Measurements from ENCODE around the gene NKX6-2.

The NKX6-2 gene

DNA sequence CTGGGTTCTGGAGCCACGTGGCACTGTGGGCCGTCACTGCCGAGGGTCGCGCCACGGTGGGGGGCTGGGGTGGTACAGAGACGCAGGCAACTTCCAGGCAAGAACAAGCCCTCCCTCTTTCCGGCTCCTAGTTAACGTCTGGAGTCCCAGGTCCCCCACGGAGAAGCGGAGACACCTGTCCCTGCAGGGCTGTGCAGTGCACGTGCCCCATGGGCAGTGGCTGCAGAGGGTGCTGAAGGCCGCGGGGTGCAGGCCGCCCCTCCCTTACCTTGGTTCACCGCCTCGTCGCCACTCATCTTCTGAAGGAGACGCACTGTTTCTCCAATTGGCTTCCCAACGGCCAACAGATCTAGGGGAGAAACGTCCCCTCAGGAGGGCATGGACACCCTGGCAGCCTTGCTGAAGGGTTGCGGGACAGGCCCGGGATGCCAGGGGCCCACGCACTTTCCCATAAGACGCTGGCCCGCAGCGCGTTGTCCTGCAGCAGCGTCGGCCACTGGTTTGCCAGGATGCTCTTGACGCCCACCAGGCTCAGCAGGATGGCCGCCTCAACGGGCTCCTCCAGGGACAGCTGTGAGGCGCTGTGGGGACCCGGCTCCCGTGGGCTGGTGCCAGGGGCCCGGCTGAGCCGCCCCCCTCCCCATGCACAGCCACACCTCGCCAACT, 24.3 kb upstream of the NKX6-2 start:
- H3K4me1 ChIP-seq (ENCODE audit: insufficient read depth, low read length, severe bottlenecking): no peaks in the 10 kb centered on the region
- no peaks in the 10 kb centered on the region for H3K27me3 ChIP-seq (ENCODE audit: insufficient read depth, low read length)
- H3K9me3 ChIP-seq (ENCODE audit: low read length): no peaks in the 10 kb centered on the region
- no peak overlapping the region for H3K9ac ChIP-seq (ENCODE audit: low read length)
- H3K27ac ChIP-seq (ENCODE audit: low read depth, low read length, poor library complexity, severe bottlenecking): no peak overlapping the region
- H3K4me3 ChIP-seq (ENCODE audit: low read depth, low read length, poor library complexity, severe bottlenecking): no peak overlapping the region
- no peaks in the 10 kb centered on the region for H3F3A ChIP-seq (ENCODE audit: insufficient read depth, low read length)
- no peaks in the 10 kb centered on the region for H4K20me1 ChIP-seq (ENCODE audit: insufficient read depth, low read length)
- TF ChIP-seq, protein P1, sequence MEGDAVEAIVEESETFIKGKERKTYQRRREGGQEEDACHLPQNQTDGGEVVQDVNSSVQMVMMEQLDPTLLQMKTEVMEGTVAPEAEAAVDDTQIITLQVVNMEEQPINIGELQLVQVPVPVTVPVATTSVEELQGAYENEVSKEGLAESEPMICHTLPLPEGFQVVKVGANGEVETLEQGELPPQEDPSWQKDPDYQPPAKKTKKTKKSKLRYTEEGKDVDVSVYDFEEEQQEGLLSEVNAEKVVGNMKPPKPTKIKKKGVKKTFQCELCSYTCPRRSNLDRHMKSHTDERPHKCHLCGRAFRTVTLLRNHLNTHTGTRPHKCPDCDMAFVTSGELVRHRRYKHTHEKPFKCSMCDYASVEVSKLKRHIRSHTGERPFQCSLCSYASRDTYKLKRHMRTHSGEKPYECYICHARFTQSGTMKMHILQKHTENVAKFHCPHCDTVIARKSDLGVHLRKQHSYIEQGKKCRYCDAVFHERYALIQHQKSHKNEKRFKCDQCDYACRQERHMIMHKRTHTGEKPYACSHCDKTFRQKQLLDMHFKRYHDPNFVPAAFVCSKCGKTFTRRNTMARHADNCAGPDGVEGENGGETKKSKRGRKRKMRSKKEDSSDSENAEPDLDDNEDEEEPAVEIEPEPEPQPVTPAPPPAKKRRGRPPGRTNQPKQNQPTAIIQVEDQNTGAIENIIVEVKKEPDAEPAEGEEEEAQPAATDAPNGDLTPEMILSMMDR (IDR thresholded peaks at IDR 0.05; ENCODE audit: low read length): no peak
- no peak for TF ChIP-seq EZH2 (IDR thresholded peaks at IDR 0.05; ENCODE audit: borderline replicate concordance, low read length)
- no peaks in the 10 kb centered on the region for H3K9me2 ChIP-seq (ENCODE audit: low read depth, low read length)
- H3K4me2 ChIP-seq (ENCODE audit: low read length): no peak overlapping the region
- H2AFZ ChIP-seq (ENCODE audit: low read length): no peak overlapping the region
- no peaks in the 10 kb centered on the region for H3K36me3 ChIP-seq (ENCODE audit: insufficient read depth, low read length)
- no peaks in the 10 kb centered on the region for H3K79me2 ChIP-seq (ENCODE audit: insufficient read depth, low read length)

DNA sequence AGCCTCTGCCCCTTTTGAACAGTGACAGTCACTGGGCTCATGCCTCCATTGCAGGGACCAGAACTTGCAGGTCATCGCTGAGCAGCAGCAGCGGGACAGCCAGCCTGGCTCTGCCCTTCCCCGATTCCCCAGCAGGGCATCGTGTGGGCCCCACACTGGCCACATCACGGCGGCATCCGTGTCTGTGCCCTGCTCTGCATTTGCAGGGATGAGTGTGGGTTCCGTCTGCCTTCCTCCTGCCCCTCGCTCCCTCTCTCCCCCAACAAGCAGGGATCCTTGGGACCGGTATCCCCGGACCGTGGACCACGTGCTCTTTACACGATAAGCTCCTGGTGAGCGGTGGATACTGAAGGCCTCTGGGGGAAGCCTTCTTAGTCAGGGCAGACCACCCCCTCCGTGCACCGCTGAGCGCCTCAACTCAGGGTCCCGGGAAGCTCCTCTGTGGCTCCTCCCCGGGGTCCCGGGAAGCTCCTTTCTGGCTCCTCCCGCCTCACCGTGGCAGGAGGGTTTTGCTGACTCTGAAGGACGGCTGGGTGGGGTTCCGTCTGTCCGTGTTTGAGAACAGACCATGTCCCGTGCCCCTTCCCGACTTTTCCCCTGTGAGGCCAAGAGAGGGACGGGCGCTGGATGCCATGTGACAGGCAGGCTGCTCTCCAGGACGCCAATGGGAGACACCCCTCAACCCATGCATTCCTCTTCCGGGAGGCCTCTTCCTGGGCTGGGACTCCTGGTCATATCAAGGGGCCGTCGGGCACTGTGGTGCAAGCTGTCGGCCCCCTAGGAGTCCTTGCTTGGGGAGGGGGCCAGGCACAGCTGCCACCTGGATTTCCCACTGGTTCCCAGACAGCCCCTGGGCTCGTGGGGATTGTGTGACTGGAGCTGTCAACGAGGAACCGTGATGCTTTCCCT, 23.5 kb upstream of the NKX6-2 start:
- Histone ChIP-seq H3F3A (ENCODE audit: insufficient read depth, low read length) (no peaks in the 10 kb centered on the region), H3K4me3 (ENCODE audit: low read depth, low read length, poor library complexity, severe bottlenecking) (no peak overlapping the region), H3K27ac (ENCODE audit: low read depth, low read length, poor library complexity, severe bottlenecking) (no peak overlapping the region), H3K9me3 (ENCODE audit: low read length) (no peaks in the 10 kb centered on the region), H3K79me2 (ENCODE audit: insufficient read depth, low read length) (no peaks in the 10 kb centered on the region), H3K27me3 (ENCODE audit: insufficient read depth, low read length) (no peaks in the 10 kb centered on the region), H3K4me1 (ENCODE audit: insufficient read depth, low read length, severe bottlenecking) (no peaks in the 10 kb centered on the region), H3K9ac (ENCODE audit: low read length) (no peak overlapping the region), H3K36me3 (ENCODE audit: insufficient read depth, low read length) (no peaks in the 10 kb centered on the region), H3K4me2 (ENCODE audit: low read length) (no peak overlapping the region), H4K20me1 (ENCODE audit: insufficient read depth, low read length) (no peaks in the 10 kb centered on the region), H2AFZ (ENCODE audit: low read length) (no peak overlapping the region), H3K9me2 (ENCODE audit: low read depth, low read length) (no peaks in the 10 kb centered on the region)
- TF ChIP-seq, protein P1 (IDR thresholded peaks at IDR 0.05; ENCODE audit: low read length): no peak
- TF ChIP-seq EZH2 (IDR thresholded peaks at IDR 0.05; ENCODE audit: borderline replicate concordance, low read length): no peak

DNA sequence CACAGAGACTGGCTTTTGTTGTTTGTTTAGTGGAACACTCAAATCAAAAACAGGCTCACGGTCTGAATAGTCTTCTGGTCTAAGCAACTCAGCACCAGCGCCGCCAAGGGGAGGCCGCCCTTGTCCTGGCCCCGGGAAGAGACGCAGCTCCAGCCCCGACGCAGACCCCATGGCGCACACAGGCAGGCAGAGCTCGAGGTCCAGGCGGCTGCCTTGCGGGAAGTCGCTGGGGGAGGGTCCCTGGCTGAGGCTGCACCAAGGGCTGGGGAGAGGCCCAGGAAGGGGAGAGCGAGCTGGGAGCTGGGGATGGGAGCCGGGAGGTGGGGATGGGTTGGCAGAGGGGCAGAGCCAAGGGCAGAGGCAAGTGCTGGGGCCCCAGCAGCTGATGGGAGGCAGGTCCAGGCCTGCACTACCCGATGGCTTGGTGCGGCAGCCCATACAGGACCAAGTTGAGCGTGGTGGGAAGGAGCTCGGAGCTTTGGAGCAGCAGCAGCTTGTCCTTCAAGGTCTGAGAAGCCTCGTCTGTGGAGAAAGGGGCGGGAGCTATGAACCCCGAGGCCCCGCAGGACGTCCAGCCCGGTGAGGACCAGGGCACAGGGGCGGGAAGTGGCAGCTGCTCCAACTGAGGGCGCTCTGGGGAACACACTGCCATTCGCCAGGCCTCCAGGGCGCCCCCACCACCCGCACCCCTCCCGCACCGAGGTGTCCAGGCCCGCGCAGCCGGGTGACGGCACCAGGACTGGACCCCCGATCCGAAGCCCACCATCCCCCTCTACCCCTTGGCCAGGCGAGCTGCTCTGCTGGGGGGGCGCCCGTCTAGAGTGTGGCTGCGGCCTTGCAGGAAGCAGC, 22.7 kb upstream of the NKX6-2 start:
- no peak overlapping the region for H3K9ac ChIP-seq (ENCODE audit: low read length)
- H3K27me3 ChIP-seq (ENCODE audit: insufficient read depth, low read length): no peaks in the 10 kb centered on the region
- H3K4me2 ChIP-seq (ENCODE audit: low read length): no peak overlapping the region
- H3K9me3 ChIP-seq (ENCODE audit: low read length): no peaks in the 10 kb centered on the region
- H3K27ac ChIP-seq (ENCODE audit: low read depth, low read length, poor library complexity, severe bottlenecking): no peak overlapping the region
- H3F3A ChIP-seq (ENCODE audit: insufficient read depth, low read length): no peaks in the 10 kb centered on the region
- no peaks in the 10 kb centered on the region for H4K20me1 ChIP-seq (ENCODE audit: insufficient read depth, low read length)
- H3K4me3 ChIP-seq (ENCODE audit: low read depth, low read length, poor library complexity, severe bottlenecking): no peak overlapping the region
- H3K36me3 ChIP-seq (ENCODE audit: insufficient read depth, low read length): no peaks in the 10 kb centered on the region
- H2AFZ ChIP-seq (ENCODE audit: low read length): no peak overlapping the region
- TF ChIP-seq EZH2 (IDR thresholded peaks at IDR 0.05; ENCODE audit: borderline replicate concordance, low read length): no peak
- TF ChIP-seq, protein P1 (IDR thresholded peaks at IDR 0.05; ENCODE audit: low read length): no peak
- H3K4me1 ChIP-seq (ENCODE audit: insufficient read depth, low read length, severe bottlenecking): no peaks in the 10 kb centered on the region
- H3K79me2 ChIP-seq (ENCODE audit: insufficient read depth, low read length): no peaks in the 10 kb centered on the region
- no peaks in the 10 kb centered on the region for H3K9me2 ChIP-seq (ENCODE audit: low read depth, low read length)
